ENCODE results near the gene WDR6. TPM values are rescaled to one million over a fixed set of nuclear protein-coding genes. Genes with fewer than 3 reads are reported as not detected.

Gene WDR6
- total RNA-seq = 46.0 and 56.7 TPM in 2 replicates

GRCh38 chr3:49007068-49007770 lies at the start of gene WDR6:
WDR6 (plus strand) TSS chr3:49007391; CDS start chr3:49007432, 41 bp downstream.

GRCh38 chr3:48989796-48990635 lies 17.2 kb upstream of the WDR6 start, which contains the start of gene P4HTM:
P4HTM (plus strand) TSS chr3:48990241; CDS start chr3:48990257, 16 bp downstream.

GRCh38 chr3:49017971-49018706 lies 10.9 kb downstream of the WDR6 start, which contains the start of gene DALRD3:
DALRD3 (minus strand) TSS chr3:49018580; CDS start chr3:49018564, 16 bp downstream.

GRCh38 chr3:49021813-49022687 lies 14.9 kb downstream of the WDR6 start, which contains the start of gene NDUFAF3:
NDUFAF3 (plus strand) TSS chr3:49022121; CDS start chr3:49022145, 24 bp downstream.

GRCh38 chr3:49028673-49029562 lies 21.7 kb downstream of the WDR6 start, which contains the start of gene IMPDH2:
IMPDH2 (minus strand) TSS chr3:49029398; CDS start chr3:49029350, 48 bp downstream.

Other genes starting within 250 kb of the WDR6 start
- 16.3 and 27.3 TPM in 2 replicates for gene PRKAR2A, start 159.5 kb upstream of the WDR6 start, total RNA-seq
- gene SLC25A20, start 108.5 kb upstream of the WDR6 start, total RNA-seq = 9.0 and 16.6 TPM in 2 replicates
- gene ARIH2, start 88.5 kb upstream of the WDR6 start, total RNA-seq = 48.7 and 60.4 TPM in 2 replicates
- 26.0 and 31.7 TPM in 2 replicates for gene P4HTM, start 17.1 kb upstream of the WDR6 start, total RNA-seq
- 41.2 and 61.9 TPM in 2 replicates for gene DALRD3, start 11.2 kb downstream of the WDR6 start, total RNA-seq
- gene NDUFAF3, start 14.7 kb downstream of the WDR6 start, total RNA-seq = 137 and 176 TPM in 2 replicates
- gene IMPDH2, start 22.0 kb downstream of the WDR6 start, total RNA-seq = 237 and 483 TPM in 2 replicates
- 54.1 and 73.8 TPM in 2 replicates for gene QRICH1, start 86.7 kb downstream of the WDR6 start, total RNA-seq
- 258 and 390 TPM in 2 replicates for gene QARS1, start 97.4 kb downstream of the WDR6 start, total RNA-seq
- gene USP19, start 113.4 kb downstream of the WDR6 start, total RNA-seq = 33.5 and 46.2 TPM in 2 replicates
- 310 and 441 TPM in 2 replicates for gene LAMB2, start 125.7 kb downstream of the WDR6 start, total RNA-seq
- gene CCDC71, start 158.9 kb downstream of the WDR6 start, total RNA-seq = 25.8 and 35.9 TPM in 2 replicates
- gene KLHDC8B, start 164.2 kb downstream of the WDR6 start, total RNA-seq = 23.7 and 45.9 TPM in 2 replicates